Activated T-cell treated with anti-CD3 and anti-CD28 coated beads, Interleukin-2, amount 50 U/mL, for 48 hours (primary cell): ENCODE data around the gene MAPK7.

Experiments used
- DNase-seq, 2 experiments: peaks; one replicate each; pipeline ENCODE4 v3.0.0-alpha.2; 2020

MAPK7 gene

DNA sequence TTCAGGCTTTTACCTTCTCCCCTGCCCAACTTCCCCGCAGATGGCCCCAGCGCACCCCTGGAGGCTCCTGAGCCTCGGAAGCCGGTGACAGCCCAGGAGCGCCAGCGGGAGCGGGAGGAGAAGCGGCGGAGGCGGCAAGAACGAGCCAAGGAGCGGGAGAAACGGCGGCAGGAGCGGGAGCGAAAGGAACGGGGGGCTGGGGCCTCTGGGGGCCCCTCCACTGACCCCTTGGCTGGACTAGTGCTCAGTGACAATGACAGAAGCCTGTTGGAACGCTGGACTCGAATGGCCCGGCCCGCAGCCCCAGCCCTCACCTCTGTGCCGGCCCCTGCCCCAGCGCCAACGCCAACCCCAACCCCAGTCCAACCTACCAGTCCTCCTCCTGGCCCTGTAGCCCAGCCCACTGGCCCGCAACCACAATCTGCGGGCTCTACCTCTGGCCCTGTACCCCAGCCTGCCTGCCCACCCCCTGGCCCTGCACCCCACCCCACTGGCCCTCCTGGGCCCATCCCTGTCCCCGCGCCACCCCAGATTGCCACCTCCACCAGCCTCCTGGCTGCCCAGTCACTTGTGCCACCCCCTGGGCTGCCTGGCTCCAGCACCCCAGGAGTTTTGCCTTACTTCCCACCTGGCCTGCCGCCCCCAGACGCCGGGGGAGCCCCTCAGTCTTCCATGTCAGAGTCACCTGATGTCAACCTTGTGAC is 3.6 kb downstream of the MAPK7 start:
- DNase-seq: no peak

GRCh38 chr17:19382531-19383444 is 4.5 kb downstream of the MAPK7 start:
- no peak for DNase-seq

DNA sequence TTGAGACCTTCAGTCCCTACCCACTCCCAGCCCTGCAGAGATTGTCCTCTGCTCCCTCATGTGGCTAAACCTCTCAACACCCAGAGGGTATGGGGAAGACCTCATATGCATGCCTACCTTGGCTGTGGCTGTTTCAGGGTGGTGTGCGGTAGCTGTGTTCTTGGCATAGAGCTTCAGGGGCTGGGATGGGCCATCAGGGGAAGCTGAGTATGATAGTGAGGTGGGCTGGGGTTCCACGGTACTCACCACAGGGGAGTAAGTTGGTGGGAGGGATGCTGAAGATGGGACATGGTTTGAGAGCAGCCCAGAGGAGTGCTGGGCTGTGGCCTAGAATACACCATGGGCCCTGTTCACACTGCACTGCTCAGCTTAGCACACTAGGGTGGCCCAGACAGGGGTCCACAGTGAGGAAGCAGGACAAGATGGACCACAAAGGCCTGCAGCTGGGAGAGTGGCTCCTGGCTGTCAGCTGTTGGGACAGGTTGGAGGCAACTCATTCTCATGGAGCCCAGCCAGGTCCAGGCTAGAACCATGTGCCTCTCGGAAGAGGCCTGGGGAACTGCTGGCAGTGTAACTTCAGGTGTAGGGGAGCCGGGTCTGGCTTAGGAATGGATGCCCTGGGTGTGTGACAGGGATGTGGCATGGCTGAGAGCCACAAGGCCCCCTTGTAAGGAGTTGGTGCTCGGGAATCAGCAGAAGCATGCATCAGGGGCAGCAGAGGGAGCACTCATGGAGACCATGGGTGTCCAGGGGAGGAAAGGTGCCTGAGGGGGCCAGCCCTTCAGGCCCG is 5.6 kb downstream of the MAPK7 start:
- DNase-seq: no peak

DNA sequence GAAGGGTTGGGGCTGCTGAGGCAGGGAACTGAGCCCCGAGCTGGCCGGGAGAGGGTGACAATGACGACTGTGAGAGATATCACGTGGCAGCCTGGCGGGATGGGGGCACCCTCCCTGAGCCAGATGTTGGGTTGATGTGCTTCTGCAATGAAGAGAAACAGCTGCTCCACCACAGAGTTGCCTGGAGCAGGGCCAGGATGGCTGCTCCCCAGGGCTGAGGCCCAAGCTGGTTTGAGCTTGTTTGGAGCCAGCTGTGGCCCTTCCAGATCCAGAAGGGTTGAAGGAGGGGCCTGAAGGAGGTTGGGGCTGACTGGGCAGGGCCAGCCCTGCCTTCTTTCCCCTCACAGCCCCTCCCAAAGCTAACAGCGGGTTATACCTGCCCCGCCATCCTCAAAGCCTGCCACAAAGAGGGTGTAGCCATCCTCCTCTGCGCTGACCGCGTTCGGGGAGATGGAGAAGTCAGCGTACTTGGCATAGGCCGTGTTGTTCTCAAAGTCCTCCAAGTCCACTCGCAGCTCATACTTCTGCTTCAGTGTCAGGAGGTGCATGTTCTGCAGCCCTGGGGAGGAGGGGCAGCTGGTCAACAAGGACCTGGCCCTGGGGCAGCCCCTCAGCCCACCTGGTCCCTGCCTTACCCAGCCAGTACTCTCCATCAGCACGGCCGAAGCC is 6.6 kb downstream of the MAPK7 start:
- DNase-seq: no peak

GRCh38 chr17:19385521-19385983 is 7.3 kb downstream of the MAPK7 start:
- DNase-seq: no peak

- DNase-seq: no peak
Measured at GRCh38 chr17:19386051-19386929, 8.0 kb downstream of the MAPK7 start.

GRCh38 chr17:19386974-19387920 is 8.9 kb downstream of the MAPK7 start, which contains the start of gene MFAP4:
Gene MFAP4 (minus strand): TSS chr17:19387190. CDS start chr17:19387155, 35 bp downstream.
- no peak for DNase-seq

DNA sequence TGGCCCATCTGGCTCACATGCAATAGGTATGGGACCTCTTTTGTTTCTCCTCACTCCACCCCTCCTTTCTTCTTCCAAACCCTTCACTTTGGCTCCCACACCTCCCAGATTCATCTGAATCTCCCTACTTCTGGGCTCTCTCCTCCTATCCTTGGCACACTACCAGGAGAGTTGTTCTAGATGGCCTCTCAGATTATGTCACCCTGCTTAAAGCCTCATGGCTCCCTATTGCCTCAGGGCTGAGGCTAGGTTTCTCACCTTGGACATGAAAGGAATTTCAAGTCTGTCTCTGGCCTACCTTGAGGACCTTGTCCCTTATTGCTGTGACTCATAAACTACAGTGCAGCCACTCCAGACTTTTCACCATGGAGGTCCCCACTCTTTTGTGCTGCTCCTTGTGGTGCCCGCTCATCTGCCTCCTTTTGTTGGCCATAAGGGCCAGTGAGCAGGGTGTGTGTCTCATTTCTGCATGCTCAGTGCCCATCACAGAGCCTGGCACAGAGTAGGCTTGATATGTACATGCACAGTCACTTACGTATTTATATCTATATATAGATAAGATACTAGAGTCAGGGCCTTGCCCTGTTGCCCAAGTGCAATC is 9.7 kb downstream of the MAPK7 start:
- no peak for DNase-seq

DNA sequence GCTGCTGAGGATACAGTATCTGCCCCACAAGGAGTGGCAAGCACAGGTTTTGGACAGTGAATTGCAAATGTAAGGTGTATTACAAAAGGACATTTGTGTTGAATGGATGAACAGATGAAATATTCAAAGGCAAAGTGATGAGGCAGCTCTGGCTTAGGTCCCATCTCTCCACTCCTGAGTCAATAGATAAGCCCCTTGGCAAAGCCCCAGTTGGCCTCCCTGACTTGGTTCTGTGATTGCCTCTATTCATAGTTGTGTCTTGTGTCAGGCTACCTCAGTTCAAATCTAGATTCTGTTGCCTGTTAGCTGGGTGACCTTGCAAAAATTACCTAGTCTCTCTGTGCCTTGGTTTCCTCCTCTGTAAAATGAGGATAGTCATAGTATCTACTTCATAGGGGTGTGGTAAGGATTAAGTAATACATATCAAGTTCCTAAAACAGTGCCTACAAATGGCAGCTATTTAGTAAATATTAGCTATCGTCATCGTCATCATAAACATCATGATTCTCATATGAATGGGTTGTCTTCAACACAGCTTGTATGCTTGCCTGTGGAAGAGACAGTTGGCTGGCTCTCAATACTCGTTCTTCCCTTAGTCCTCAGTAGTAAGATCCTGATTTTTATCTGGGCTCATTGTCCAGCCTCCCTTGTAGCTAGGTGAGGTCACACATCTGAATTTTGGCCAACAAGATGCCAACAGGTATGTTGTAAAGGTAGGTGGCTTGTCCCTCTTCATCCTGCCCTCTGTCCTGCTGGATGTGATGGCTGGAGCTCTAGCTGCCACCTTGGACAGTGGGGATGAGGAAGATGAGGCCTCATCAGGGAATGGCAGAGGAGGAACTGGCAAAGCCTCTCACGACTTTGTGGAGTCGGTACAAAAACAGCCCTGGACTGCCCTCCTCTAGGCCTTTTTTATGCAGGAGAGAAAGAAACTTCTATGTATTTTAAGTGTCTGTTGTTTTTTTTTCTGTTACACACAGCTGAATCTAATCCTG is 10.8 kb downstream of the MAPK7 start:
- DNase-seq: no peak

GRCh38 chr17:19390951-19391350 is 12.7 kb downstream of the MAPK7 start:
- no peak for DNase-seq

- no peak for DNase-seq
Measured at GRCh38 chr17:19391432-19391831, 13.1 kb downstream of the MAPK7 start.

- DNase-seq: no peak
Measured at GRCh38 chr17:19392303-19392702, 14.0 kb downstream of the MAPK7 start.

GRCh38 chr17:19397556-19398041 is 19.3 kb downstream of the MAPK7 start:
- DNase-seq: no peak

- no peak for DNase-seq
Measured at GRCh38 chr17:19398301-19399181, 20.2 kb downstream of the MAPK7 start.

GRCh38 chr17:19399750-19400450 is 21.6 kb downstream of the MAPK7 start:
- DNase-seq: no peak

GRCh38 chr17:19401321-19402010 is 23.2 kb downstream of the MAPK7 start:
- no peak for DNase-seq
